ENCODE results near the gene HOXA7.

HOXA7 gene

DNA sequence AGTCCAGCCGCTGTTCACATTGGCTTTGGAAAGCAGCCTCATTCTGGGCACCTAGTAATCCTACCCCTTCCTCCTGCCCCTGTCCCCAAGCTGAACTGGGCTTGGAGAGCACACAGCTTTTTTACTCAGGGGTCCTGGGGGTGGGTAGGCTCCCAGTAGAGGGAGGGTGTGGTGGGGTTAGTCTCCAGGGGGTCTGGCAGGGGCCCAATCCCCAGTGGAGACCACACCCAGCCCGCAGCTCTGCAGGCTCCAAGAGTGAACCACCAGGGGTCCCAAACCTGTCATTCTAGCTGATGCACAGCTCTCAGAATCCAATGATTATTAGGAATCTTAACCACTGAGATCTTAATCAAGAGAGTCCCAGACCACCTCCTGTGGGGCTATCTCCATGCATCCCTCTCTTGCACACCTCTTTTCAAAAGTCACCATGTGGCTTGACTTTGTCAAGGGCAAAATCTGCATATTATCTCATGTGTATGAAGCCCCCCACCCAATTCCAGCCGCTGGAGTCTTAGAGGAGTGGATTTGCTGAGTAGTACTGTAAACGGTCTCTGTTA lies 25.9 kb upstream of the HOXA7 start:
- DNase-seq = no peak

DNA sequence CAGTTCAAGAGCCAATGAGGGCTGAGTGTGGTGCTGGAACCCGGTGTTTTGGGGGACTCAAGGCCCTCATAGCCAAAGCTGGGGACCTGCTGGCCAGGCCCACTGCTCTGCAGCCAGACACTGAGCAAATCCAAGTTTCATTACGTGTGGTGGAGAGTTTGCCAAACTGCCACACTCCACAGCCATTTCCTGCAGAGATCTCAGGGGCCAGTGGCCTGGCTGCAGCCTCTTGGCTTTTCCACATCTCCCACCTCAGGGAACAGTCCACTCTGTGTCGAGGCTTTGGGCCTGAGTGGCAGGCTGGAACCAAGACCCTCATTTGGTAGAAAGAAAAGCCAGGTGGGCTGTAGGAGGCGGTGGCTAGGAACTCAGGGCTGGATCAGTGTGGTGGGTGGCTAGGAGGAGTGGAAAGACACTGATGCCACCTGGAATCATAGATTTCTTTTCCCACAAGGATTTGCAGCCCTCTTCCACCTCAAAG lies 25.4 kb upstream of the HOXA7 start:
- no peak for DNase-seq

DNA sequence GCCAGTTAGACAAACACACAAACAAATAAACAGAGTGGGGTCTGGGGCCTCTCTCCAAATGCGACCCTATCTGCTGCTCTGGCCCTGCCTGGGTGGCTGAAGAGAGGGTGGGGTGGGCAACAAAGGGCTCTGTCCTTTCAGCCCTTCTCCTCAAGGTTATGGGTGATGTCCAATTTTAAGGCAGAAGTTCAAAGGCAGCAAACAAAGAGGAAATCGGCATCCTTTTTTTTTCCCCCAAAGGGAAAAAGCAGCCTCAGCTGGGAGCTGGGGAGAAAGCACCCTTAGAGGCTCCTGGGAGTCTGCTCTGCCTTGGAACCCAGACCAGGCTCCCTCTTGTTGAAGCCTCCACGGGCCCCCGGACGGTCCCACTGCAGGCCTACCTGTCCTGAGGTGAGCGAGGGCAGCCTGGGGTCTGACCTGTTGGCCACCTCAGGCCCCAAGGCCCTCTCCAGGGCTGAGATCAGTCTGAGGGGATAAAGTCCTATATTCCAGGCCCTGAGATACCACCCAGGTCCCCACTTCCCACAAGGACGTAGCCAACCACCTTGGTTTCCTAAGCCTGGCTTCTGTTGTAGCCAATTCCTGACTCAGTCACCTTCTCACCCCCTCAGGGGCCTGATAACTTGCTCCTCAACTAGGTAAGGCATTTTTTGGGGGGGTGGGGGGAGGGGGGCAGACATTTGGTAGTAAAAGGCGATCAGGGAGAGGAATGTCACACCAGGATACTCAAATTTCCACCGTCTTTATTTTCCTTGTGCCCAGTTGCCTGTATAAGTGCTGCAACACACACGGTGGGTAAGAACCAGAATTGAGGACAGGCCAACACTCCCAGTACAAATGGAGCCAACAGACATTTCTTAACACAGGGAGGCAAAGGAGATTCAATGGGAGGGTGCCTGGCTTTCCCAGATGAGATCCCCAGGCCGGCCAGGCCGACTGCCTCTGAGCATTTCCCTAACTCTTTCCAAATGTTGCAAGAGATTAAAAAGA lies 24.3 kb upstream of the HOXA7 start:
- DNase-seq = no peak

DNA sequence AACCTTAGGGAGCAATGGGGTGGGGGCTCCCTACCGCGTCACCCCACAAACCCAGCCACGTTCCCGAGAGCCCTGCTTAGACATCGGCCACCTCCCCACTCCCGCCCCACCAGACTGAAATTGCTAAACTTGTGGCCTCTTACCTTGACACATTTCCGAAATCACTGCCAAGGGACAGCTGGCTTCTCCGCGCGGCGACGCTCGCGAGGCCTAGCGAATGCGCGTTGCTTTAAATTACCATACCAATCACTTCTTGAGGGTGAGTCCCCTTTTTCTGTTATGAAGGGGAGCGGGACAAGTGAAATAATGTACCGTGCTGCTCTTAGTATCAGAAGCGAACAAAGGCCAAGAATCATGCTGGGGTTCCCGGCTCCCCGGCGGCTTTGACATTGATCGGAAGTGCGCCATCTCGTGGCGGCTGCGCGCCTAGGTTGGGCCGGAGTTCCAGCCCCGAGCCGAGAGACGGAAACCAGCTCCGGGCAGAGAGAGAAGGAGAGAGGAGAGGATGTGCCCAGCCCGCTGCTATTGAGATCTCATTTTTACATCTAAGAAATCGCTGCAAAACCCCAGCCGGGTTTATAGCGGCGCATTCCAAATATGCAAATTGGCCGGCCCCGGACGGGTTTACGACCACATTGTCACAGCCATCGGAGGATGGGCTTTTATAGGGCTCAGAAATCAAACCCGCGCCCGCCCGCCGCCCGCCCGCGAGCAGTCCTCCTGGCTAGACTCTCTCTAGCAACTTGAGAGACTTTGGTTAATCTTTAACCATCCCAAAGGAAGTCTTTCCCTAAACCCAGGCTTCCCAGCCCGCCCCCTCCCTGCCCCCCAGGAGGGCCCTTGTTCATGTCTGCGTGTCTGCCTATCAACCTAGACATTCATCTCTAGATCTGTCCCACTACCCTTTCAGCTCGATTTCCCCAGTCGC lies 23.3 kb upstream of the HOXA7 start:
- peak; percentile 37 for DNase-seq

DNA sequence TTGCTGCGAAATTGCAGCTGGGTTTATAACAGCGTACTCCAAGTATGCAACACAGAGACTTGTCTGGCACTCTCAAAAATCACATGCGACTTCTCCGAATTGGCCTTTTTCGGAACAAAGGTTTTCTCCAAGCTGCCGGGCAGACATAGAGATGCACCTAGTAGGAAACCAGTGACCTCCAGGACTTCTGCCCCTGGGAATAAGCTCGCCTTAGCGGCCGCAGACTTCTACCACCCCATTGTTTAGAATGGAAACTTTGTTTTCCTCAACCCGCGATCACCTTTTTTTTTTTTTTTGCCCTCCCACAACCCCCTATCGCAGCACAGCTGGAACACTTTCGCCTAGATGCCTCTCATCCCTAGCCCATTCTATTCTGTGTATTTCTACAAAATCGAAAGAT lies 22.6 kb upstream of the HOXA7 start:
- no peak for DNase-seq

DNA sequence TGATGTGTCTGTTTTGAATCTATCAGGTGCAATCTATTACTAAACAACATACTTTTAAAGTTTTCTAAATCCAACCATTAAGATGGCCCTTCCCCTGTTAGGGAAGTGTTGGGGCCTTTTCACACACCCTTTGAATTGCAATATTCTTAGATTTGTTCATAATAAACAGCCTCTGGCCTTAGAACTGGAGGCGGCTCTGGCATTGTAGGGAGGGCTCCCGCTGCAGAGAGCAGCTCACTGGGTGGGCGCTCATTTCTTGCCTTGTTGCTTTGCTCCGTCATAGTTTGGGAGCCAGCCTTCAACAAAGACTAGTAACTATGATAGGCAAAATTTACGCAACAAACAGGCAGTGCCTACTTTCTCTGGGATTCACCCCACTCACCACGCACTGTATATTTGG lies 21.9 kb upstream of the HOXA7 start:
- no peak for DNase-seq

DNA sequence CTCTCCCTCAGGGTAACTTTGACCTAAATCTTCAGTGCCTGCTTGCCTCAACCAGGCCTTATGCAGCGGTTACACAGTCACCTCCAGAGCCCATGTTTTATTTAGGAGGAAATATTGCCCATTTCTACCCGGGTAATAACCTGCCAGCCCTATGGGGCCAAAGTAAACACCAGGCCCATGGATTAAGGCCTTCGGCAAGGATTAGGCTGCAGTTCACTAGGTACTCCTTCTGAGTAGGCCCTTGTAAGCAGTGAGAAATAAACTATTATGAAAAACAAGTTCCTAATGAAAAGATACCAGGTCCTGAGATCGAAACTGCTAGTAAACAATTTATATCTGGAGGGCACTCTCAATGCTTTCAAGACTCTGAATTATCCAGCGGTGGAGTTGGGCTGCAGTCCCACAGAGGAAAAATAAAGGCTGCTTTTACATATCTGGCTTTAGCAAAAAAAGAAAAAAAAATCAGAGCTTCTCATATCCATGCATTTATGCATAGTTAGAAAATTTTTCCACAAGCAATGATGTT lies 21.4 kb upstream of the HOXA7 start:
- DNase-seq = no peak

DNA sequence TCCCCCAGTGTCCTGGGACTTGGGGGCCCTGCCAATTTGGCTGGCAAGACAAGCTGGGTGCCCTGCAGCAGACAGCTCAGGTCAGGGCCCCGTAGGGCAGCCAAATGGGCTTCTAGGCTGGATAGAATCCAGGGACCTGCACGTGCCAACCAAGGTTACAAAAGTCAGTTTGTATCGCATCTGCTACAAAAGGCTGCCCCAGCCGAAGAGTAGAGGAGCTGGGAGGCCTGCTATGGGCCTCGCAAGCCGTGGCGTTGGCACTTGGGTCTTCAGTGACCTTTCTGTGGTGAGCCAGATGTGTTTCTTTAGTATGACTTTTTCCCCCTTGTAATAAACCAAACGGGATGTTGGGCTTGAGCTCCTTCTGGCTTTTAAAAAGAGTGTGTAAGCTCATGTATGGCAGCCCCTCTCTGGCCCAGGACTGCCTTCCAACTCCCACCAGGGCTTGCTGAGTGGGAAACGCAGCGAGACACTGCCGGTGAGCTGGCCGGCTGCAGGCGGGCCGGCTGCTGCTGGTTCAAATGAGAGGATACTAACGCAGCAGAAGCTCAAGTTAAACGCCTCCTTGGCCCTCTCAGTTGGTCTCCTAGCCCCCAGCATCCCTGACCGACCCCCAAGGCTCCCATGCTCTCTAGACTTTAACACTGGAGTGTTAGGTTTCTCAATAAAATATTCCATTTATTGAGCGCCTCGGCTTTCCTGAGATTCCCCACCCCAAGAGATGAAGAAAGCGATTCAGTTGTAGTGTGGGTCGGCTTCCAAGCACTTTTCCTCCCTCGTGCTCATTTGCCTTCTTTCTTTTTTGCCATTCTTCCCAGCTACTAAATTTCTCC lies 20.7 kb upstream of the HOXA7 start:
- no peak for DNase-seq

DNA sequence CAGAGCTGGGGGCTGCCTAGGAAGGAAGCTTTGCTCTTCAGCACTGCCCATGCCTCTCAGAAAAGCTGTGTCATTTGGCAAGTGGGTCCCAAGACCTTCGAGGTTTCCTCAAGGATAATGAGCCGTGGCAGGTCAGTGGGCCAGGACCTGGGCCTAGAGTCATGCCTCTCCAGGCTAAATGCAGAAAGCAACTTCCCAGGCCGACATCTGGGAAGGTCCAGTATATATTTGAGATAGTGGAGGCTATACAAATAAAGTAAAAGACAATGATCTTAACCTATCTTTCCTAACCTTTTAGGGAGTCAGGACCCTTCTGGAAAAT lies 20.0 kb upstream of the HOXA7 start:
- DNase-seq = no peak

DNA sequence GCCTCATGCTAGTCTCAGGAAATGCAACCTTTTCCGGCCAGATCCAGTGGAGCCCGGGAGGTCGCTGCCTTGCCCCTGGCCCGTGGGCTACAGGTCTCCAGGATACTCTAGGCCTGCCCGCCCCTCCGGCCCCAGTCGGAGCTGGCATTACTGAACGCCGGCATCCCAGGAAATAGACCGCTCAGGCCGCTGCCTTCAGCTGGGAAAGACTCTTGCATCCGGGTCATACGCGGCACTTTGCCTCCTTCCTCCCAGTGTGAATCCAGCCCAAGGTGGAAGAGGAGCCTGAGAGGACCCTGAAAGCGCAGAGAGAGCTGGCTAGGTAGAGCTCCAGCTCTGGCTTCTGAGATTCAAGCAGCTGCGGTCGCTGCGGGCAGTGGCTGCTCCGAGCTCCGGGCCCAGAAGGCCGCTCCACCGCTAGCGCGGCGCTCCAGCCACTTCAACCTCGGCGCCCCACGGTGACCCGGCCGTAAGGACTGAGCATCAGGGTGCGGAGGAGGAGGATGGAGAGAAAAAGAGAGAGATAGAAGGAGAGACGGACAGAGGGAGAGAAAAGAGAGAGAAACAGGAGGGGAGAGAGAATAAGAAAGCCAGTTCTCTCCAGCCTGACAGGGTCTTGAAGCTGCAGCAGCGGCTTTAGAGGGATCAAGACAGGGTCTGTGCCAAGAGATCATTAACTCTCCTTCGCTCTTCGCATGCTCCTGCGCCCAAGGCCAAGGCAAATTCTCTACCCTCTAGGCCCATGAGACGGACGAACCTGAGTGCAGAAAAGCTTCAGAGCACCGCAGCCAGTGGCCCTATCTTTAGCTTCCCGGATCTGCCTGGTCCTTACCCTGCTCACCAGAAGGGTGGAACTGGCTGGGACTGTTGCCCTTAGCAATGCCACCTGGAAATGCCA lies 19.4 kb upstream of the HOXA7 start:
- no peak for DNase-seq

DNA sequence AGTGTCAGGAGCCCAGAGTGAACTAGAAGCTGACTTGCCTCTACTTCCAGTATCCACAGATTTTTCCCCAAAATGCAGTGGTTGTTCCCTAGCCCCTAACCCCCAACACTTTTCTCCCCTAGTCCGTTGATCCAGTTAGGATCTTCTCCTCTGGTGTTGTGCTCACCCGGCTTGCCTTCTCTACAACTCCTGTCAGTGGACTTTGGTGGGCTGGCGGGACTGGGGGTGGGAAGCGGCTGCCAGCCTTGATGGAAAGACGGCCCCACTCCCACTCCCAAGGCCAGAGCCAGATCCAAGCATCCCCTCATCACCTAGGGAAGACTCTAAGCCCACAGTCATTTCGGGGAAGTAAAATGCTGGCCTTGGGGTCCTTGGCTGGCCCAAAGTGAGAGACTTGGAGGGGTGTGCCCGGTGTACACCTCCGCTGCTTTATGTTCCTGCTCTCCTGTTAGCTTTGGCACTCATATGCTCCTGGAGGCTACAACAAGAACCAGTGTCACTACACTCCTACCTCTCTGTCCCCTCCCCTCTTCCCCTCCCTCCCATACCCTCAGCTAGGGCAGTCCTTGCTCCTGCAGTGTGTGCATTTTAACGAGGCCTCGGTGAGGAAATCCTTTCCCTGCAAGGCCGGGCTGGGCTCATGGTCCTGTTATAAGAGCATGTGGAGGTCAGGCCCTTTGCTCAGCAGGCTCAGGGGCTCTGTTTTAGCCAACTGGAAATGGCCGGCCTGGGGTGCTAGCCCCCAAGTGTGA lies 18.6 kb upstream of the HOXA7 start:
- DNase-seq = no peak

DNA sequence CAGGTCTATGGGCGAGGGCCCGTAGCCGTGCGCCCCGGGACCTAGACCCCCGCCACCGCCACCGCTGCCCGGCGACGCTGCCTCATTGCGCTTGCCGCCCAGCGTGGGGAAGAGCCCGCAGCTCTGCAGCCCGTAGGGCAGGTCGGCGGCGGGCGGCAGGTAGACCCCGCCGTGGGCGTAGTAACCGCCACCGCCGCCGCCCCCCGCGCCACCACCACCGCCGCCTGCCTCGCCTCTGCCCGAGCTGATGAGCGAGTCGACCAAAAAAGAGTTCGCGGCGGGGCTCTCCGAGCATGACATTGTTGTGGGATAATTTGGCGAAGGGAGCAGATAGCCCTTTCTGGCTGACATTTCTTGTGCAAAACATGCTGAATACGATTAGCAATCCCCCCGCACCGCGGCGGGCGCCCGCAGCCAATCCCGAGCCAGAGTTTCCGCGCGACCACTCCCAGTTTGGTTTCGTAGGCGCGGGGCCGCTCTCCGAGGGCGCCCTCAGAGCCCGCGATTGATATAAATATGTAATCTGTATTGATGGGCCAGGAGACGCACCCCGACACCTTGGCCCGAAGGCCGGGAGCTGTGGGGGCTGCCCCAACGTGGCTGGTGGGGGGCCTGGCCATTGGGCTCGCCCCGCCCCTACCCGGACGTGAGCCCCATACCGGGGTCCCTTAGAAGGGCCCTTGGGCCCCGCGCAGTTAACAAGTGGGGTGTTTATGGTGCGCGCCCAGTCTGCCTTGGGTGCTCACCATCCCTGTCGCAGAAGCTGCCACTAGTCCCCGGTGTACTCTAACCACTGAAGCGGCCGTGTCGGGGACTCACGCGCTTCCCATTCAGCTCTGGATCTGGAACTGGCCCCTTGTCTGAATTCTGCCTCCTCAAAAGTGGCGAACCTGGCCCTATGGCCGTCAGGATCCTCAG lies 17.7 kb upstream of the HOXA7 start, which contains the start of gene HOXA10:
Gene HOXA10, minus strand, starts transcription at position 365 of the 918 bp plus-strand sequence. Its CDS starts 14 bp downstream, at position 351.
- peak; percentile 7 for DNase-seq

DNA sequence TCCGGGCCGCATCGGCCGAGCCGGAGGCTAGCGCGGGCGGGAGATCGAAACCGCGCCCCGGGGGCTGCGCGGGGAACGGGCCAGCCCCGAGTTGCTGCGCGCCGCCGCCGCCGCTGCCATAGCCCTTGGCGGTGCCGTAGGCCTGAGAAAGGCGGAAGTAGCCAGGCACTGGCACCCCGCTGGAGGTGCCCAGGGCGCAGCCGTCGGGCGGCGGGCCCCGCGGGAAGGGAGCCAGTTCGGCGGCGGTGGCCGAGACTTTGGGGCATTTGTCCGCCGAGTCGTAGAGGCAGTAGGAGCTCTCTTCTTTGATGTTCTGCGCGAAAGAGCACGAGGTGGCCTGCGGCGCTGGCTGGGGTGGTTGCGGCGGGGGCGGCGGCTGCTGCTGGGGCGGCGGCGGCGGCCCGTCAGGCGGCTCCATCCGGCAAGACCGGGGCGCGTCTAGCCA lies 17.1 kb upstream of the HOXA7 start:
- peak; percentile 5 for DNase-seq

DNA sequence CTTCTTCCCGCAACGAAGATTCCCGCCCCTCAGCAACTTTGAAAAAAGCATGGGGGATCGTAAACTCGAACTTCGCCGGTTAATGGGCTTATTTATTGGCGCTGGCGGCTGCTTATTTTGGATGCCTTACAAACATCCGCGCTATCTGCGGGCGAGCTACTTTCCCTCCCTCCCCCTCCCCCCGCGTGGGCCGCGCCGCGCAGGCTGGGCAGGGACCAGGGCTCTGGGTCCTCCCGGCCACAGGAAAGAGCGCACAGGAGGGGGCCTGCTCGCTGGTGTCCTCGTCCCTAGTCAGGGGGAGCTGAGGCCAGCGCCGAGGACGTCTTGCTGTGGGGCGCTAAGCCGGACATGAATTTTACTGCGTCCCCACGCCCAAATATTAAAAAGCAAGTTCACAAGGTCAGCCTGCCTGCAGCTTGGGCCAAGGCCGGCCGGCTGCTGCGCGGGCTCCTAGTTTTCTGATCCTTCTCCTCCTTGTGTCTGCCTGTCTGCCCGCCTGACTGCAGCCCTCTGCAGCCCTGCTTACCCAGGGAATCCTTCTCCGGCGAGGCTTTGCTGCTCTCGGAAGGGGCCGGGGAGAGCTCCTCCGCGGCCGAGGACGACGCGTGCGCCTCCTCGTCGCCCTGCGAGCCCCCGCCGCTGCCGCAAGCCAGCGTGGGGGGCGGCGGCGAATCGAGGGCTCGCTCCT lies 16.5 kb upstream of the HOXA7 start:
- DNase-seq = peak; percentile 16

DNA sequence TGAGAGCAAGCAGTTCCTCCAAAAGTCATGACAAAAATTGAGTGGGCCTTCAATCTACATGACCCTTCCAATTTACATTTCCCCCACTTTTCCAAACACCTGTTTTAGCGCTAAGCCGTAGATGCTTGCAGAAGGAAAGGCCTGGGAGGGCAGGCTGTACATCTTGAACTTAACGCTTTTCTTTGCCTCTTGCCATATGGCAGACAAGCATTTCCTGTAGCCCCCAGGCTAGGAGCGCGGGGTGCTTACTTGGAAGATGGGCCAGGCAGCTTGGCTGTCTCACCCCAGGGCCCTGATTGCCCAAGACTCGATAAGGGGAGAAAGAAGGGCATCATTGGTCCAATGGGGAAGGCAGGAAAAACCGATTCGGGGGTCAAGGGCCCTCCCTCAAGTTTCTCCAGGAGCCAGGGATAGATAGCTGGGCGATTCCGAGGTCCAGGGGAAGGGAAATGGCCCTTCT lies 15.9 kb upstream of the HOXA7 start:
- no peak for DNase-seq

DNA sequence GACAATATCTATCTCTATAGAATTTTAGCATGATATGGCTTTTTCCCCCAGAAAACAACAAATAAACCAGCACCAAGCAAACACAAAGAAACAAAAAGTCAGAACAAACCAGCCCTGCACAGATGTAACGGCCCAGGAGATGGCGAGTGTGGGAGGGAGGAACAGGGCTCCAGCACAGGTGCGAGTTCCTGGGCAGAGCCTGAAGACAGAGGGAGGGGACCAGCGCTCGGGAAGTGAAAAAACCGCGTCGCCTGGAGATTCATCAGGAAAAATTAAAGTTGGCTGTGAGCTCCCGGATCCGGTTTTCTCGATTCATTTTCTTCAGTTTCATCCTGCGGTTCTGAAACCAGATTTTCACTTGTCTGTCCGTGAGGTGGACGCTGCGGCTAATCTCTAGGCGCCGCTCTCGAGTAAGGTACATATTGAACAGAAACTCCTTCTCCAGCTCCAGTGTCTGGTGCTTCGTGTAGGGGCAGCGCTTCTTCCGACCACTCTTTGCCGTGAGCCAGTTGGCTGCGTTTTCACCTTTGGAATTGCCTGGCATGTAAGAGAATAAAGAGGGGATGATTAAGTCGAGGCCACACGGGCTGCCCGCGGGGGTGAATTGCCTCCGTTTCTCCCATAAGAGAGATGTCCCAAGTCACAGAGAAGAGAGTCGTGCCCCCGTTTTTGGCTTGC lies 15.3 kb upstream of the HOXA7 start:
- DNase-seq = no peak

DNA sequence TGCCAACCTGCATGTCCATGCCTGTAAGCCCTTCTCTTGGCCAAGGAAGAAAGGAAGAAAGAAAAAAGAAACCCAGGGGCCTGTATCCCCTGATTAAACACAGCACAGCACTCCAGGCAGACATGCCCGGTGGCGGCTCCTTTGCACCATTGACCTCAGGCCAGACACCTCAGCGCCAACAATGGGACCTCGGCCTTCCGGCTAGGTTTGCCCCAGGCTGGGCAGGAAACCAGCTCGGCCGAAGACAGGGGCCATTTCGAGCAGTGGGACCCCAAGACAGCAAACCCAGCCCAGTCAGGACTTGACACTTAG lies 14.8 kb upstream of the HOXA7 start:
- no peak for DNase-seq
